GM19324 (cell line): ENCODE measurements around the gene MADD.
"Not testable (repeated sequence)": the region's sequence is repeated elsewhere in the genome, so short reads cannot be mapped to it uniquely, and the experiment has no call there.

Source experiments
- ATAC-seq: cut with Tn5 transposase; IDR thresholded peaks from one replicate; pipeline ENCODE4 v1.9.1; 2021; ENCODE audit warnings: mild to moderate bottlenecking, moderate library complexity; ENCODE audit not compliant: unreplicated experiment, low FRiP score

MADD gene

DNA sequence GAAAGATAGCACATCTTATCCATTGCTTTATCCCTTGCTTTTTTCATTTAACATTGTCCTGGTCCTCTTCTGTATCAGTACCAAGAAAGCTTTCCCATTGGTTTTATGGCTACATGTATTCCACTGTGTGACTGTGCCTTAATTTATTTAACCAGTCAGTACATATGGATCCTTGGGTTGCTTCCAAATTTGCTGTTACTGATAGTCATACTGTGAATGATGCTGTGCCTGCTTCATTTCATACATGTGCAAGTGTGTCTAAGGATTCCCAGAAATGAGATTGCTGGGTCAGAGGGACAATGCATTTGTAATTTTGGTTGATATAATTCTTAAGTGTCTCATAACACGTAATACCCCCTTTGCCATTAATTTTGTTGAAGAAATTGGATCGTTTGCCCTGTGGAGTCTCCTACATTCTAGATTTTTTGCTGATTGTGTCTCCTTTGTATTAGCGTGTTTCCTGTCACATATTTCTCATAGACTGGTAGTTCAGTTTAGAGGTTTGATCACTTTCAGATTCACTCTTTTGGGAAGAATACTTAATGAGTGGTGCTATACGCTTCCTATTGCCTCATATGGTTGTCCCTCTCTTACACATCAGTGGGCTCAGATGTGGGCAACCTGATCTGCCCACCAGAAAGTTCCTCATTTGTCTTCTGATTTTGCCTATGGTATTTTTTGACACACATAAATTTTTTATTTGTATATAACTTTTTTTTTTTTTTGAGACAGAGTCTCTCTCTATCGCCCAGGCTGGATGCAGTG is 47.3 kb downstream of the MADD start:
- no peak for ATAC-seq

DNA sequence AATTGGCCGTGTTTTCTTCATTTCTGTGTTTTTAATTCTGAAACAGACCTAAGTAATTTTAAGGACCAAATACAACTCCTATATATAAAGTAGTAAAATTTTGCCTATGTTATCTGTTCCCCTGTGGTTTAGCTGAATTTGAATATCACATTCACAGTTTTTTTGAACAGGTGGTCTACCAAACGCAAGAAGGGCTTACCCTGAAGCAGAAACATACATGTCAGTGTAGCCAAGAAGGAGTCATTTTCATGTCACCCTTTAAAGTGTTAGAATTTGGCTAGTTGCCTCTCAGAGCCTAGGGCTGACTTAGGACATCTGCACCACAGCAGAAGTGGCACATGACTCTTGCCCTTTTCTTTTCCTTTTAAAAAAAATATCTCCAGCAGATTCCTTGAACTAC is 48.2 kb downstream of the MADD start:
- ATAC-seq: no peak

DNA sequence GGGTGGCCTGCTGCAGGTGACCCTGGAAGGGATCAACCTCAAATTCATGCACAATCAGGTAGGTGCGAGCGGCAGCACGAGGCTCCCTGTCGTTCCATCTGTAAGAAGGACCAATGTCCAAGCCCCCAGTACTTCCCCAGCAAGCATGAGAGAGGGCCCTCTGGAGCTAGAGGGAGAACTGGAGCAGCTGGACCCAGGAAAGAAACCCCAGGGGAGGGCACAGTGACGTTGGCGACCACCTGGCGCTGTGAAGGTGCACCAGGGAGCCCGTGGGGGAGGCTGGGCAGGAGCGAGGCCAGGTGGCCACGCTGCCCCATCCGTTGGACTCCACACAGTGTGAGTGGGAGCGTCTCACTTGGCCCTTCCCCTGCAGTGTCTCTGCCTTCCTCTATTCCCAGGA is 54.6 kb downstream of the MADD start:
- no peak for ATAC-seq

DNA sequence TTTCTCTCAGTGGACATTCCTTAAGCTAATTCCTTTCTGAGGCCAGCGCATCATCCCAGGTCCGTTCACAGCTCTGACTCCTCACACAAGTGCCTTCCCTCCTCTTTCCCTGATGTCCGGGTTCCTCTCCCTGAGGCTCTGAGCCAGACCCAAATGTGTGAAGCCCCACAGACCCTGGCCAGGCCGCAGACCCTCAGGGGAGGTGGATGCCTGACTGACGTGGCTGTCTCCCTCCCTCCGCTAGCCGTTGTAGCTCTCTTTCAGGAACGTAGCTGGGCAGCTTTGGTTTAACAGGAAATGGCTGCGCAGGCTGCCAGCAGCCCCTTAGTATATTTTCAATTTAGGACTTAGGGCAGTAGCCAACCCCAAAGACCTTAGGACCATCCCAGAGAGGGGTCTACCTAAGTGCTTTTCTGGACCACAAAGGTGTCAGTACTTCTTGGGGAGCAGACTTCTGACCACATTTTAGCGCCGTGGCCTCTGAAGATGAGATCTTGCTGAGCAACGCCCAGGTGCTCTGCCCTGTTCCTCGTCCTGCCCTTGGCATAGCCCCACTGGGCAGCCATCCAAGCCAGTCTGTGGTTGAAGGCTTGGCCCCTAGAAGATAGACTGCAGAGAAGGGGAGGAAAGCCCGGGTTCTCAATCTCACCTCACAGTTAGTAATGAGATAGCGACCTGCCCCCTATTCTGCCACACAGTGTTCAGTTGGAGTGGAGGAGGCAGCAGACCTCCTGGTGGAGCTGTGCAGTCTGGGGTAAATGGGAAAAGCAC is 55.5 kb downstream of the MADD start:
- no peak for ATAC-seq

- ATAC-seq: no peak
Observed at GRCh38 chr11:47326198-47326597, 56.3 kb downstream of the MADD start.

DNA sequence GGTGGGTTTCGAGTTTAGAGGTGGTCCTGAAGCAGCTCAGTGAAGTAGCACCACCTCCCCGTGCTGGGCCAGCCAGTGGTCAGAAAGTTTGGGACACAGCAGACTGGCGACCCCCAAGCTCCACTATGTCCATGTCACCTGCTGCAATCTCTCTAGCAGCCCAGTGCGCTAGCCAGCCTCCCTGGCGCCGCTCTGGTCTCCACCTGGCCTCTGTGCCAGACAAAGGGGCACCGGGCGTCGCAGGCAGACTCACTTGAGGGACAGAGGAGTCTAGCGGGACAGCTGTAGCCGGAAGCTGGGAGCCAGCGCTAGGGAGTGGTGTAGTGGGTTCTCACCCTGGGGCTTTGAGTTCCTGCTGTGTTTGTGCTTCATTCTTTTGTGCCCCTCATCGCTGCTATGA is 57.1 kb downstream of the MADD start:
- no peak for ATAC-seq

GRCh38 chr11:47327949-47328348 is 58.0 kb downstream of the MADD start:
- ATAC-seq: no peak

DNA sequence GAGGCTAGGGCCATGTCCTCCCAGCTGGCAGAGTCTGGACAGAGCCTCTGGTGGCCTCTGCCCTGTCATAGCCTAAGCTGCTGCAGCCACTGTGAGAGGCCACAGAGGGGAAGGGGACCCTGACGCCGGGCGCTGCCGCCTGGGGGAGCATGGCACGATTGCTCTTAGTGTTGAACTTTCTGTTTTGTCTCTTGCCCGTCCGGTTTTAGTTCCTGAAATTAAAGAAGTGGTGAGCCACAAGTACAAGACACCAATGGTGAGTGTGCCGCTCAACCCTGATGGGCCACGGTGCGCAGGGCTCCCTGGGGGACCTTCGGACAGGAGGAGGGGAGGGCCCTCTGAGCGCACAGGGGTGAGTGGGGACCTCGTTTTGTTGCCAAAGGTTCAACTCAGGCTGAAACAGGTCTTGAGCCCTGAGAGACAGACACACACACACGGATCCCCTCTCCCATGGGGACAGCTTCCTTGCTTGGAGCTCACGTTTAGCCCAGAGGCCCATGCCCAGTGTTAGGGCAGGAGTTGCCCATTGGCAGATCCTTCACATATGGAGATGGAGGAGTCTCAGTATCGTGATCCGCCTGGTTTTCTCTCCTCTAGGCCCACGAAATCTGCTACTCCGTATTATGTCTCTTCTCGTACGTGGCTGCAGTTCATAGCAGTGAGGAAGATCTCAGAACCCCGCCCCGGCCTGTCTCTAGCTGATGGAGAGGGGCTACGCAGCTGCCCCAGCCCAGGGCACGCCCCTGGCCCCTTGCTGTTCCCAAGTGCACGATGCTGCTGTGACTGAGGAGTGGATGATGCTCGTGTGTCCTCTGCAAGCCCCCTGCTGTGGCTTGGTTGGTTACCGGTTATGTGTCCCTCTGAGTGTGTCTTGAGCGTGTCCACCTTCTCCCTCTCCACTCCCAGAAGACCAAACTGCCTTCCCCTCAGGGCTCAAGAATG is 58.8 kb downstream of the MADD start:
- ATAC-seq: peak; percentile 45

DNA sequence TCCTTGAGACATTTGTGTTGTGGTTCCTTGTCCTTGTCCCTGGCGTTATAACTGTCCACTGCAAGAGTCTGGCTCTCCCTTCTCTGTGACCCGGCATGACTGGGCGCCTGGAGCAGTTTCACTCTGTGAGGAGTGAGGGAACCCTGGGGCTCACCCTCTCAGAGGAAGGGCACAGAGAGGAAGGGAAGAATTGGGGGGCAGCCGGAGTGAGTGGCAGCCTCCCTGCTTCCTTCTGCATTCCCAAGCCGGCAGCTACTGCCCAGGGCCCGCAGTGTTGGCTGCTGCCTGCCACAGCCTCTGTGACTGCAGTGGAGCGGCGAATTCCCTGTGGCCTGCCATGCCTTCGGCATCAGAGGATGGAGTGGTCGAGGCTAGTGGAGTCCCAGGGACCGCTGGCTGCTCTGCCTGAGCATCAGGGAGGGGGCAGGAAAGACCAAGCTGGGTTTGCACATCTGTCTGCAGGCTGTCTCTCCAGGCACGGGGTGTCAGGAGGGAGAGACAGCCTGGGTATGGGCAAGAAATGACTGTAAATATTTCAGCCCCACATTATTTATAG is 59.6 kb downstream of the MADD start:
- no peak for ATAC-seq

GRCh38 chr11:47329987-47330931 is 60.3 kb downstream of the MADD start:
- no peak for ATAC-seq

DNA sequence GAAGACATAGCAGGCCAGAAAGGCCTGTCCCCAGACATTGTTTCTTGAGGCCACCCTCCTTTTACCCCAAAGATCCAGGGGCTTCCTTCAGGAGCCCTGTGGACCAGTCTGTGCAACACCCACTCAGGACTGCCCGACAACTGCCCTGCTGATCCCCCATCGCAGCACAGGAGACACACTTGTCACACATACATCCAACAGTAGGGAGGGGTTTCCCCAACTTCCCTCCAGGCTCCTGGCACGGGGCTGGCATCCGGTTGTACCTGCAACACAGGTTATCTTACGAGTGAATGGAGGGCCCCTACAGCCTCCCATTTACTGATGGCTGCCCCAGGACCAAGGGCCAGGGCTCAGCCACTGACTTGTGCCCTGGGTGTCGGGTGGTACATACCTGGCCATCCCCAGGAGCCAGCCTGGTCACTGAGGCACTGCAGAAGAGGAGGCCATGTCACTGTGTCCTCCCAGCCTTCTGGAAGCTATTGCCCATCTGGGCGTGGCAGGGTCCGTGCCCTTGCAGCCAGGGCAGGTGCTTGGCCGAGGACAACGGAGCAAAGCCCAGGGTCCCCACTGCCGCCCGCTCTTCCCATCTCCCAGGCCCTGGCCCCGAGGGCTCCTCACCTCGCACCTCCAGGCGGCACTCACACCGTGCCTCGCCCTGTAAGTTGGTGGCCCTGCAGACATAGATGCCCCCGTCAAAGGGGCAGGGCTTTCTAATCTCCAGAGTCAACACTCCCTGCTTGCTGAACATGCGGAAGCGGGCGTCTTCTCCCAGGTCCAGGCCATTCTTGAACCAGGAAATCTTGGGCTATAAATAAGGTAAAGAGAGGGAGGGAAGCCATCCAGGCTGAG is 61.7 kb downstream of the MADD start:
- no peak for ATAC-seq

DNA sequence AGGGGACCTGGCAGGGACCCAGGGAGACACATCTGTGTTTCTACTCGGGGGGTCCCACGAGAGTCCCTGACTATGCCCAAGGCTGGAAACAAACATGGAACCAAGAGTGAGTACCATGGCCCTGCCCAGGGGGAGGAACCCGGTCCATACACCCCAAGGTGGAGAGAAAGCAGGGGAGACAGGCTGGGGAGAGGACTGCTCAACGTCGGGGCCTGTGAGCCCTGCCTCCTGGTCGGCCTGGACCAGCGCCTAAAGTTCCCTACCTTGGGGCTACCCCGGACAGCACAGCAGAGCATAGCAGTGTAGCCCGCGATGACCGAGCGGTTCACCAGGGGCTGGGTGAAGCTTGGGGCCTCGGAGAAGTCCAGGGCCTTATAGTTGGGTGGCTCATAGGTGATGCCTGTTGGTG is 62.4 kb downstream of the MADD start:
- no peak for ATAC-seq

DNA sequence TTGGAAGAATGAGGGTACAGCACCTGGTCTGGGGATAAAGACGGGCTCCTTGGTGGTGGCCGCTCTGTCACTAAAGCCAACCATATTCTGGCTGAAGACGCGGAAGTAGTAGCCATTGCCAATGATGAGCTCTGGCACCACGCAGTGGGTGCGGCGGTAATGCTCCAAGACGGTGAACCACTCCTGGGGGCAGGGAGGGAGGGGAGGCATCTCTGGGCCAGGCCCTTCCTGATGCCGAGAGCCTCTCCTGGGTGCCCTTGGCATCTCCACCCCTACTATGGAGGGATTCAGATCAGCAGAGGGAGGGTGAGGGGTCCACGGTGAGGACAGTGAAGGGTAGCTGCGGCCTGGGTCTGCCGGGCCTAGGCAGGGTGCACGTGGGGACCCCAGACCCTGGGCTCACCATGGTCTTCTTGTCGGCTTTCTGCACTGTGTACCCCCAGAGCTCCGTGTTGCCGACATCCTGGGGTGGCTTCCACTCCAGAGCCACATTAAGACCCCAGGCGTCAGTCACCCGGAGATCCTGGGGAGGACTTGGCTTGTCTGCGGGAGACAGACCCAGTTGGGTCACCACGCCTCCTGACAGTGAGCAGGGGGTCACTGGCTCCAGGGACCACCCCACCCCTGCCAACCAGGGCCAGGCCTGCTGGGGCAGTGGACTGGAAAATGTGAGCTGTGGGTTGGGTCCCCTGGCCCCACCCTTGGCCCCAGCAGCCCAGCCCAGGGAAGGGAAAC is 63.0 kb downstream of the MADD start:
- no peak for ATAC-seq

DNA sequence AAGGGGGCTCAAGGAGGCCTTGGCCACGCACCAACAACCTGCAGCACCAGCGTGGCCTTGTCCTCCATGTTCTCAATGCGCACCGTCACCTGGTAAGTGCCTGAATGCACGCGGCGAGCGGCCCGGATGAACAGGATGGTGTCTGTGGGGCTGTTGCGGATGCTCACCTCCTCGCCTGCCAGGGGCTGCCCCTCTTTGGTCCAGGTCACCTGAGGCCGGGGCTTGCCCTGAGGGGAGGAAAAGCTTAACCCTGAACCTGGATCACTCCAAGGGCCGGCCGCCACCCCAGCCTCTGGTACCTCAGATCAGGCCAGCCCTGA is 63.6 kb downstream of the MADD start:
- no peak for ATAC-seq

- no peak for ATAC-seq
Observed at GRCh38 chr11:47333886-47334443, 64.0 kb downstream of the MADD start.

DNA sequence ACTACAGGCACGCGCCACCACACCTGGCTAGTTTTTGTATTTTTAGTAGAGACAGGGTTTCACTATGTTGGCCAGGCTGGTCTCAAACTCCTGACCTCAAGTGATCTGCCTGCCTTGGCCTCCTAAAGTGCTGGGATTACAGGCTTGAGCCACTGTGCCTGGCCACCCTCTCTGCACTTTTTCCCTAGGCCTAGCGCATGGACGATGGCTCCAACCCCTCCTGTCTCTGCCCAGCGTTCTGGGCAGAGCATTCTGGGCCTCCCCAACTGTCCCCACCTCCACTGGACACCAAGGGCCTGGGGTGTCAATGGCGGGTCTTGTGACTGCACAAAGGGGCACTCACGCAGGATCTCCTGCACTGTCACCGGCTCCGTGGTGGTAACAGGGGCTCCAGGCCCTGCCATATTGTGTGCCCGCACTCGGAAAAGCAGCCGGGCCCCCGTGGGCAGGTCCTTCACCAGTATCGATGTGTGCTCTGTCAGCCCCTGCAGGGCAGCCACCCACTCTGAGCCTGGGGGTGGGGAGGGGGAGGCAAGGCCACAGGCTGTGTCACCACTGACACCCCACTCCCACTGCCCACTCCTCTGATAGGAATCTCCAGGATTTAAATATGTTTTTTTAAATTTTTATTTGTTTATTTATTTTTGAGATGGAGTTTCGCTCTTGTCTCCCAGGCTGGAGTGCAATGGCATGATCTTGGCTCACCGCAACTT is 64.9 kb downstream of the MADD start:
- ATAC-seq: not testable (repeated sequence)

- ATAC-seq: no peak
Observed at GRCh38 chr11:47335733-47336132, 65.8 kb downstream of the MADD start.
